Uterus (tissue), 2 donors: ENCODE data around the gene TMEM79.

ENCODE experiments used
- POLR2A ChIP-seq, 2 donors: fragments of 450-650 bp; IDR thresholded peaks; one replicate each; pipeline ENCODE4 v1.6.1; 2016; ENCODE audit warnings: antibody characterized with exemption in 2 of 2, mild to moderate bottlenecking in 1 of 2, moderate library complexity in 1 of 2
- TF ChIP-seq, protein P1 (sequence below), 4 experiments: fragments of 200-600 bp in 2 of 4; fragments of 450-650 bp in 2 of 4; sonication (generic) in 2 of 4; IDR thresholded peaks; one replicate each; pipeline ENCODE4 v1.5.1; 2016 to 2019; ENCODE audit warnings: antibody characterized with exemption in 4 of 4, mild to moderate bottlenecking in 2 of 4, moderate library complexity in 1 of 4

- TF ChIP-seq POLR2A (IDR thresholded peaks at IDR 0.05): no peak
- TF ChIP-seq, protein P1, sequence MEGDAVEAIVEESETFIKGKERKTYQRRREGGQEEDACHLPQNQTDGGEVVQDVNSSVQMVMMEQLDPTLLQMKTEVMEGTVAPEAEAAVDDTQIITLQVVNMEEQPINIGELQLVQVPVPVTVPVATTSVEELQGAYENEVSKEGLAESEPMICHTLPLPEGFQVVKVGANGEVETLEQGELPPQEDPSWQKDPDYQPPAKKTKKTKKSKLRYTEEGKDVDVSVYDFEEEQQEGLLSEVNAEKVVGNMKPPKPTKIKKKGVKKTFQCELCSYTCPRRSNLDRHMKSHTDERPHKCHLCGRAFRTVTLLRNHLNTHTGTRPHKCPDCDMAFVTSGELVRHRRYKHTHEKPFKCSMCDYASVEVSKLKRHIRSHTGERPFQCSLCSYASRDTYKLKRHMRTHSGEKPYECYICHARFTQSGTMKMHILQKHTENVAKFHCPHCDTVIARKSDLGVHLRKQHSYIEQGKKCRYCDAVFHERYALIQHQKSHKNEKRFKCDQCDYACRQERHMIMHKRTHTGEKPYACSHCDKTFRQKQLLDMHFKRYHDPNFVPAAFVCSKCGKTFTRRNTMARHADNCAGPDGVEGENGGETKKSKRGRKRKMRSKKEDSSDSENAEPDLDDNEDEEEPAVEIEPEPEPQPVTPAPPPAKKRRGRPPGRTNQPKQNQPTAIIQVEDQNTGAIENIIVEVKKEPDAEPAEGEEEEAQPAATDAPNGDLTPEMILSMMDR (IDR thresholded peaks at IDR 0.05): no peak
Measured at GRCh38 chr1:156305215-156305614, 21.1 kb downstream of the TMEM79 start.
